HCT116 (cell line): Measurements from ENCODE around the gene SH3BP1. TPM values are rescaled to one million over a fixed set of nuclear protein-coding genes. Genes with fewer than 3 reads are reported as not detected.

Experiments
- ATAC-seq: fragments of 200-7000 bp; cut with Tn5 transposase; 2 replicates; pipeline ENCODE4 v1.9.1; 2020; ENCODE audit warnings: mild to moderate bottlenecking, moderate library complexity
- BruUV-seq: library from RNA; stranded (reverse); fragments of 400-500 nt; replicated peaks from 2 replicates; lab custom pipeline; 2021; lab: Mats Ljungman, UMichigan
- CTCF ChIA-PET: fragments of 300-600 bp; sonication (Branson Sonifier 250); formaldehyde crosslinking; loops from one replicate; lab custom pipeline; 2021; ENCODE audit warnings: antibody characterized with exemption; lab: Charles Lee
- POLR2A ChIA-PET: fragments of 300-600, 350-600 bp; sonication (Branson Sonifier 250); formaldehyde crosslinking; loops from one replicate; lab custom pipeline; 2021; ENCODE audit warnings: antibody characterized with exemption; lab: Charles Lee
- RAD21 ChIA-PET, 2 experiments: fragments of 300-600 bp; sonication (Branson Sonifier 250); formaldehyde crosslinking; loops; one replicate each; lab custom pipeline; 2023; ENCODE audit warnings: low total read pairs in 2 of 2; ENCODE audit not compliant: uncharacterized antibody in 2 of 2, unreplicated experiment in 2 of 2, low non-redundant PET in 1 of 2; lab: Charles Lee
- DNase-seq: peaks from one replicate; pipeline ENCODE4 v3.0.0-alpha.2; 2010; ENCODE audit warnings: low read depth, low spot score
- H2AFZ ChIP-seq: fragments of 200-600 bp; shearing (Covaris generic), sonication (generic); 2 replicates; pipeline ENCODE4 v1.6.1; 2017; ENCODE audit warnings: low read depth, mixed run types, mixed read lengths, antibody characterized with exemption, low read length; ENCODE audit not compliant: poor library complexity, severe bottlenecking
- H3K27ac ChIP-seq: 2 replicates; pipeline ENCODE4 v1.5.1; 2012; ENCODE audit warnings: low read depth, low read length
- H3K27me3 ChIP-seq: fragments of 200-600 bp; sonication (generic); 2 replicates; pipeline ENCODE4 v1.6.1; 2016; ENCODE audit warnings: mixed run types, low read length, mixed read lengths; ENCODE audit not compliant: insufficient read depth
- H3K36me3 ChIP-seq, 2 experiments: fragments of 200-500 bp in 1 of 2; fragments of 200-600 bp in 1 of 2; sonication (Bioruptor generic) in 1 of 2; sonication (generic) in 1 of 2; 2 replicates each; pipeline versions ENCODE4 v1.5.1 to v1.6.1; 2014 to 2016; ENCODE audit warnings: low read length in 2 of 2, inconsistent platforms in 1 of 2, mixed read lengths in 1 of 2, mixed run types in 1 of 2; ENCODE audit not compliant: insufficient read depth in 2 of 2, control insufficient read depth in 1 of 2
- H3K4me1 ChIP-seq, 2 experiments: fragments of 200-600 bp in 1 of 2; sonication (generic) in 1 of 2; 2 replicates each; pipeline versions ENCODE4 v1.5.1 to v1.6.1; 2012 to 2017; ENCODE audit warnings: low read length in 2 of 2, inconsistent platforms in 1 of 2, mild to moderate bottlenecking in 1 of 2, mixed read lengths in 1 of 2, mixed run types in 1 of 2, moderate library complexity in 1 of 2; ENCODE audit not compliant: insufficient read depth in 2 of 2, control insufficient read depth in 1 of 2
- H3K4me2 ChIP-seq: fragments of 200-600 bp; sonication (generic); 2 replicates; pipeline ENCODE4 v1.6.1; 2017; ENCODE audit warnings: mixed run types, low read length, mixed read lengths
- H3K4me3 ChIP-seq, 2 experiments: fragments of 200-600 bp in 1 of 2; sonication (generic) in 1 of 2; replicated peaks in 1 of 2; 2 replicates each; pipeline ENCODE4 v1.5.1; 2011 to 2016; ENCODE audit warnings: low read length in 2 of 2, control low read depth in 1 of 2, low read depth in 1 of 2, mild to moderate bottlenecking in 1 of 2, mixed read lengths in 1 of 2, mixed run types in 1 of 2
- H3K79me2 ChIP-seq: fragments of 200-600 bp; sonication (generic); 2 replicates; pipeline ENCODE4 v1.6.1; 2017; ENCODE audit warnings: mild to moderate bottlenecking, mixed run types, low read length, moderate library complexity, mixed read lengths; ENCODE audit not compliant: insufficient read depth
- H3K9ac ChIP-seq: fragments of 200-600 bp; sonication (generic); 2 replicates; pipeline ENCODE4 v1.6.1; 2016; ENCODE audit warnings: low read length, mixed read lengths
- H3K9me2 ChIP-seq: fragments of 200-600 bp; sonication (generic), shearing (Covaris generic); 2 replicates; pipeline ENCODE4 v1.6.1; 2017; ENCODE audit warnings: mixed run types, mild to moderate bottlenecking, moderate library complexity; ENCODE audit not compliant: insufficient read depth
- H3K9me3 ChIP-seq, 2 experiments: fragments of 200-500 bp in 1 of 2; fragments of 200-600 bp in 1 of 2; sonication (Bioruptor generic) in 1 of 2; sonication (generic) in 1 of 2; 2 replicates each; pipeline ENCODE4 v1.6.1; 2014 to 2017; ENCODE audit warnings: low read length in 2 of 2, mixed read lengths in 2 of 2, inconsistent platforms in 1 of 2, low read depth in 1 of 2, mild to moderate bottlenecking in 1 of 2, mixed run types in 1 of 2, moderate library complexity in 1 of 2; ENCODE audit not compliant: control insufficient read depth in 1 of 2, insufficient read depth in 1 of 2
- H4K20me1 ChIP-seq: fragments of 200-600 bp; sonication (generic), shearing (Covaris generic); 2 replicates; pipeline ENCODE4 v1.6.1; 2017; ENCODE audit warnings: mixed run types, mild to moderate bottlenecking, moderate library complexity; ENCODE audit not compliant: insufficient read depth
- ATF3 ChIP-seq: IDR thresholded peaks from 2 replicates; pipeline ENCODE4 v1.6.1; 2012
- CEBPB ChIP-seq: IDR thresholded peaks from 2 replicates; pipeline ENCODE4 v1.6.1; 2012; ENCODE audit warnings: low read depth
- CTCF ChIP-seq, 3 experiments: fragments of 200-600 bp in 1 of 3; sonication (generic) in 1 of 3; IDR thresholded peaks in 2 of 3; conservative IDR thresholded peaks in 1 of 3; 2 replicates each; pipeline ENCODE4 v1.5.1; 2012 to 2017; ENCODE audit warnings: low read depth in 2 of 3, low read length in 2 of 3, antibody characterized with exemption in 1 of 3, borderline replicate concordance in 1 of 3, control low read depth in 1 of 3, mild to moderate bottlenecking in 1 of 3, mixed read lengths in 1 of 3, mixed run types in 1 of 3, moderate library complexity in 1 of 3; ENCODE audit not compliant: insufficient read depth in 1 of 3
- EGR1 ChIP-seq: IDR thresholded peaks from 2 replicates; pipeline ENCODE4 v1.6.1; 2012; ENCODE audit warnings: low read depth
- FOSL1 ChIP-seq: IDR thresholded peaks from 2 replicates; pipeline ENCODE4 v1.6.1; 2012; ENCODE audit warnings: low read depth
- JUND ChIP-seq: IDR thresholded peaks from 2 replicates; pipeline ENCODE4 v1.6.1; 2012
- MAX ChIP-seq: IDR thresholded peaks from 2 replicates; pipeline ENCODE4 v1.6.1; 2012
- POLR2A ChIP-seq: IDR thresholded peaks from 2 replicates; pipeline ENCODE4 v1.7.0; 2011; ENCODE audit warnings: borderline replicate concordance; ENCODE audit not compliant: insufficient read depth, insufficient read length; ENCODE audit errors: extremely low read depth
- POLR2AphosphoS5 ChIP-seq: IDR thresholded peaks from 2 replicates; pipeline ENCODE4 v1.6.1; 2011; ENCODE audit warnings: mild to moderate bottlenecking, low read depth, low read length, moderate library complexity
- RAD21 ChIP-seq: IDR thresholded peaks from 2 replicates; pipeline ENCODE4 v1.6.1; 2012; ENCODE audit warnings: low read depth, mild to moderate bottlenecking
- SIN3A ChIP-seq: IDR thresholded peaks from 2 replicates; pipeline ENCODE4 v1.6.1; 2012; ENCODE audit warnings: low read depth
- SP1 ChIP-seq: IDR thresholded peaks from 2 replicates; pipeline ENCODE4 v1.6.1; 2012; ENCODE audit warnings: low read depth
- ZBTB33 ChIP-seq: IDR thresholded peaks from 2 replicates; pipeline ENCODE4 v1.6.1; 2011; ENCODE audit warnings: mild to moderate bottlenecking, low read length, moderate library complexity; ENCODE audit not compliant: insufficient replicate concordance; ENCODE audit errors: extremely low read depth
- ZFX ChIP-seq: fragments of 450-650 bp; IDR thresholded peaks from 2 replicates; pipeline ENCODE4 v1.6.1; 2017
- ZNF274 ChIP-seq: fragments of 200-500 bp; sonication (Bioruptor generic); IDR thresholded peaks from 2 replicates; pipeline ENCODE4 v1.6.1; 2014; ENCODE audit warnings: mild to moderate bottlenecking, low read depth, low read length, inconsistent platforms
- intact Hi-C: fragments of 100-400 bp; cut with micrococcal nuclease; formaldehyde crosslinking; loops from 2 replicates; pipeline ENCODE4 v1.10.0; 2022
- total RNA-seq: library from RNA; stranded (reverse); gene quantifications from one replicate; pipeline ENCODE4 v1.2.1, GENCODE V29; 2021; ENCODE audit not compliant: unreplicated experiment
- TF ChIP-seq, protein P1 (sequence below): IDR thresholded peaks from 2 replicates; pipeline ENCODE4 v1.6.1; 2012; ENCODE audit warnings: low read depth

The SH3BP1 gene
- total RNA-seq, 1 experiment from 2014 or later: 48.4 TPM

DNA sequence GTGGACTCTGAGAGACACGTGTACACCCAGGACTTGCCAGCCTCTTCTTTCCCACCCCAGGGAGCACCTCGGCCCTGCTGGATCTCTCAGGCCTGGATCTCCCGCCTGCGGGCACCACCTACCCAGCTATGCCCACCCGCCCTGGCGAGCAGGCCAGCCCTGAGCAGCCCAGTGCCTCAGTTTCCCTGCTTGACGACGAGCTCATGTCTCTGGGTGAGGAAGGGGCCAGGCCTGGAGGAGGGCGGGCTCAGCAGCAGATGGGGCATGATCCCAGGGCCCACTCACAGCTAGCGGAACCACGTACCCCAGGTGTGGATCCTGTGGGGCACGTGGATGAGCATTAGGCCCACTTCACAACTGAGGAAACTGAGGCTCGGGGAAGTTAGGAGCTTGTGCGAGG, 13.7 kb upstream of the SH3BP1 start:
- H3K4me2 ChIP-seq: no peak overlapping the region
- ATAC-seq: no peak
- H4K20me1 ChIP-seq: no peaks in the 10 kb centered on the region
- no peak overlapping the region for H3K27ac ChIP-seq
- POLR2A ChIA-PET: no interaction called here
- no peaks in the 10 kb centered on the region for H3K79me2 ChIP-seq
- RAD21 ChIA-PET: no interaction called here
- no peaks in the 10 kb centered on the region; a peak in 1 of 4 replicates for H3K4me1 ChIP-seq
- intact Hi-C loops: no loop called here
- no peak for DNase-seq
- TF ChIP-seq ATF3 (no peak), POLR2A (no peak), SIN3A (no peak), CTCF (IDR thresholded peaks at IDR 0.05 in 2 of 3, conservative IDR thresholded peaks at IDR 0.05 in 1 of 3; ENCODE audit: borderline replicate concordance in 1 of 3, insufficient read depth in 1 of 3, low read depth in 2 of 3, low read length in 2 of 3) (no peak), ZFX (no peak), JUND (no peak), SP1 (no peak), MAX (no peak), RAD21 (no peak), ZNF274 (no peak), CEBPB (no peak), EGR1 (no peak), ZBTB33 (no peak), POLR2AphosphoS5 (no peak), FOSL1 (no peak)
- TF ChIP-seq, protein P1, sequence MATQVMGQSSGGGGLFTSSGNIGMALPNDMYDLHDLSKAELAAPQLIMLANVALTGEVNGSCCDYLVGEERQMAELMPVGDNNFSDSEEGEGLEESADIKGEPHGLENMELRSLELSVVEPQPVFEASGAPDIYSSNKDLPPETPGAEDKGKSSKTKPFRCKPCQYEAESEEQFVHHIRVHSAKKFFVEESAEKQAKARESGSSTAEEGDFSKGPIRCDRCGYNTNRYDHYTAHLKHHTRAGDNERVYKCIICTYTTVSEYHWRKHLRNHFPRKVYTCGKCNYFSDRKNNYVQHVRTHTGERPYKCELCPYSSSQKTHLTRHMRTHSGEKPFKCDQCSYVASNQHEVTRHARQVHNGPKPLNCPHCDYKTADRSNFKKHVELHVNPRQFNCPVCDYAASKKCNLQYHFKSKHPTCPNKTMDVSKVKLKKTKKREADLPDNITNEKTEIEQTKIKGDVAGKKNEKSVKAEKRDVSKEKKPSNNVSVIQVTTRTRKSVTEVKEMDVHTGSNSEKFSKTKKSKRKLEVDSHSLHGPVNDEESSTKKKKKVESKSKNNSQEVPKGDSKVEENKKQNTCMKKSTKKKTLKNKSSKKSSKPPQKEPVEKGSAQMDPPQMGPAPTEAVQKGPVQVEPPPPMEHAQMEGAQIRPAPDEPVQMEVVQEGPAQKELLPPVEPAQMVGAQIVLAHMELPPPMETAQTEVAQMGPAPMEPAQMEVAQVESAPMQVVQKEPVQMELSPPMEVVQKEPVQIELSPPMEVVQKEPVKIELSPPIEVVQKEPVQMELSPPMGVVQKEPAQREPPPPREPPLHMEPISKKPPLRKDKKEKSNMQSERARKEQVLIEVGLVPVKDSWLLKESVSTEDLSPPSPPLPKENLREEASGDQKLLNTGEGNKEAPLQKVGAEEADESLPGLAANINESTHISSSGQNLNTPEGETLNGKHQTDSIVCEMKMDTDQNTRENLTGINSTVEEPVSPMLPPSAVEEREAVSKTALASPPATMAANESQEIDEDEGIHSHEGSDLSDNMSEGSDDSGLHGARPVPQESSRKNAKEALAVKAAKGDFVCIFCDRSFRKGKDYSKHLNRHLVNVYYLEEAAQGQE: no peak
- H3K27me3 ChIP-seq: no peaks in the 10 kb centered on the region
- CTCF ChIA-PET: interaction anchor here (1.5 kb wide), 1 partner anchor 17 kb away, joined by 7 read pairs; no protein-coding TSS in a partner anchor
- peaks cover 13 to 14% of the 10 kb centered on the region in 2 experiments; a peak in 3 of 4 replicates for H3K36me3 ChIP-seq
- no peaks in the 10 kb centered on the region for H3K9me3 ChIP-seq
- H3K9ac ChIP-seq: no peak overlapping the region
- BruUV-seq: no TSS peak
- H3K4me3 ChIP-seq: no peak overlapping the region
- H3K9me2 ChIP-seq: no peaks in the 10 kb centered on the region
- no peak overlapping the region for H2AFZ ChIP-seq
